ENCODE data around the gene TMEM94. TPM values are rescaled to one million over a fixed set of nuclear protein-coding genes. Genes with fewer than 3 reads are reported as not detected.

TMEM94 gene
- total RNA-seq, 1 donor from 2014 or later, result 86.4 TPM

DNA sequence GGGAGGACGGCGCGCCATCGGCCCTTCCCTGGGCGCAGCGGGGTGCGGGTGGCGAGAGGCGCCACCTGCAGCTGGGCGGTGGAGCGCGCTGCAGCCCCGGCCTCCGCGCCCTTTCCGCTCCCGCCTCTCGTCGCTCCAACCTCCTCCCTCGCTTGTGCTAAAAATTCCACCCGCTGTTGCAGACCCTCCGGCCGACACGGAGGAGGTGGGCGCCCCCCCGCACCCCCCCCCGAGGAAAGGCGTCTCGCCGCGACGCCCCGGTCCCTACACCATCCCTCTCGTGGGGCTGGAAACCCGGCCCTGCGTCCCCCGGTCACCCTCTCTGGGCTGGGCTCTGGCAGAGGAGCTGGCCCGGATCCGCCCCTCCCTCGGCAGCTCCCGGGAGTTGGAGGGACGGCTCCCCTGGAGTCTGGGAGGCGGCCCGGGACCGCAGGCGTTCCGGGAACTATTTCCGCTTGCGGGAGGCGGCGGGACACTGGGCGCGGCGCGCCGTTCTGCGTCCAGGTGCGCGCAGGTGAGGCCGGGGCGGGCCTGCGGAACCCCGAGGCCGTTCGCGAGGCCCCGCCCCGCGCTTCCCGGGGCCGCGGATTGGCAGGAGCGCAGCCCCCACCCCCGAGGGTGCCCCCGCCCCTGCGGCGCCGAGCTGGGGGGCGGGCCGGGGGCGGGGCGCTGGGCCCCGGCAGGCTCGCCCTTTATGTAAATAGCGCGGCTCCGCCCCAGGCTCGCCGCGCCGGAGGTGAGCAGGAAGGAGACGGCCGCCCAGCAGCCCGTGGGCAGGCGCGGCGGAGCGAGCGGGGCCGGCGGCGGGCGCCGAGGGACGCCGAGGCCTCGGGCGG, 68.8 kb downstream of the TMEM94 start, which contains the start of gene LLGL2:
Gene LLGL2, plus strand, starts transcription at position 728 of the 836 bp plus-strand sequence. CDS start 17,730 bp downstream, outside the sequence.
- H3K36me3 ChIP-seq (ENCODE audit: control insufficient read depth, insufficient read depth, low read length), result peaks cover 2% of the 10 kb centered on the region
- TF ChIP-seq, protein P1, sequence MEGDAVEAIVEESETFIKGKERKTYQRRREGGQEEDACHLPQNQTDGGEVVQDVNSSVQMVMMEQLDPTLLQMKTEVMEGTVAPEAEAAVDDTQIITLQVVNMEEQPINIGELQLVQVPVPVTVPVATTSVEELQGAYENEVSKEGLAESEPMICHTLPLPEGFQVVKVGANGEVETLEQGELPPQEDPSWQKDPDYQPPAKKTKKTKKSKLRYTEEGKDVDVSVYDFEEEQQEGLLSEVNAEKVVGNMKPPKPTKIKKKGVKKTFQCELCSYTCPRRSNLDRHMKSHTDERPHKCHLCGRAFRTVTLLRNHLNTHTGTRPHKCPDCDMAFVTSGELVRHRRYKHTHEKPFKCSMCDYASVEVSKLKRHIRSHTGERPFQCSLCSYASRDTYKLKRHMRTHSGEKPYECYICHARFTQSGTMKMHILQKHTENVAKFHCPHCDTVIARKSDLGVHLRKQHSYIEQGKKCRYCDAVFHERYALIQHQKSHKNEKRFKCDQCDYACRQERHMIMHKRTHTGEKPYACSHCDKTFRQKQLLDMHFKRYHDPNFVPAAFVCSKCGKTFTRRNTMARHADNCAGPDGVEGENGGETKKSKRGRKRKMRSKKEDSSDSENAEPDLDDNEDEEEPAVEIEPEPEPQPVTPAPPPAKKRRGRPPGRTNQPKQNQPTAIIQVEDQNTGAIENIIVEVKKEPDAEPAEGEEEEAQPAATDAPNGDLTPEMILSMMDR (IDR thresholded peaks at IDR 0.05; ENCODE audit: insufficient read depth, low read length, poor library complexity, severe bottlenecking), result peak; percentile 5
- peak within 1 kb of the TSS; percentile 63 for H3K4me3 ChIP-seq (ENCODE audit: low read depth, low read length)
- peak; percentile 37 for DNase-seq (ENCODE audit: low read depth)
- peaks cover 5% of the 10 kb centered on the region for H3K27me3 ChIP-seq (ENCODE audit: control insufficient read depth, insufficient read depth, low read length)

DNA sequence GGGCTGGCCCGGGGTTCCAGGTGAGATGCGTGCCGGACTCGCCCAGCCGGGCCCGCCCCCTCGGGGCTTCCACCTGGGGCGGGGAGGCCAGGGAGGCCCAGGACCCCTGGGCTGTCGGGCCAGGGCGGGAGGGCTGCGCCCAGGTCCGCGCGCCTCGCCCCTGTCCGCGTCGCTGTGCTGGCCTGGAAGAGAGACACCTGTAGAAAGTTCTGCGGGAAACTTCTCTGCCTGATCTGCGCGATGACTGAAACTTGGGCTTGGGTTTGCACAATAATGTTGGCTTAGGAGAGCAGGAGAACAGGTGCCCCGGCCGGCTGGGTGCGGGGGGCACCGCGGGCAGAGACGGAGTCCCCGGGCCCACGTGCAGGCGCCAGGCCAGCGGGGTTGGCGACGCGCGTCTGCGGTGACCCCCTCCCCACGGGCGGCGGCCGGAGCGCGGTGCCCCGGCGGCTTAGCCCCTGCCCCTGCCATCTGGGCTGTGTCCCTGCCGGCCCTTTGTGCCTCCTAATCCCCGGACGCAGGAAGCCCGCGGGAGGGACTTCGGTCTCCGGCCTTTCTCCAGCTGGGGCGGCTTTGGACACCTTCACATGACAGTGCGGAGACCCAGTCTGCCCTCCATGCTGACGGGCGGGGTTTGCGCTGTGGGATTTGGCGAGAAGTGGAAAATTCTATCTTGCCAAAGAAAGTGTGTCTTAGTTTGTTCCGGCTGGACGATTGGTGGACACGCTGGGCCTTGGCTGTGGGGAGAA, 69.5 kb downstream of the TMEM94 start:
- Histone ChIP-seq H3K36me3 (ENCODE audit: control insufficient read depth, insufficient read depth, low read length) (peaks cover 2% of the 10 kb centered on the region), H3K4me3 (ENCODE audit: low read depth, low read length) (peak overlapping the region; percentile 42), H3K27me3 (ENCODE audit: control insufficient read depth, insufficient read depth, low read length) (peaks cover 5% of the 10 kb centered on the region)
- TF ChIP-seq, protein P1 (IDR thresholded peaks at IDR 0.05; ENCODE audit: insufficient read depth, low read length, poor library complexity, severe bottlenecking), result no peak
- DNase-seq (ENCODE audit: low read depth), result no peak

GRCh38 chr17:75526555-75527270, 70.3 kb downstream of the TMEM94 start:
- TF ChIP-seq, protein P1 (IDR thresholded peaks at IDR 0.05; ENCODE audit: insufficient read depth, low read length, poor library complexity, severe bottlenecking), result no peak
- no peak for DNase-seq (ENCODE audit: low read depth)
- peaks cover 5% of the 10 kb centered on the region for H3K27me3 ChIP-seq (ENCODE audit: control insufficient read depth, insufficient read depth, low read length)
- H3K36me3 ChIP-seq (ENCODE audit: control insufficient read depth, insufficient read depth, low read length), result peaks cover 2% of the 10 kb centered on the region
- peak overlapping the region; percentile 42 for H3K4me3 ChIP-seq (ENCODE audit: low read depth, low read length)

GRCh38 chr17:75530837-75531720, 74.6 kb downstream of the TMEM94 start:
- Histone ChIP-seq H3K4me3 (ENCODE audit: low read depth, low read length) (no peak overlapping the region), H3K36me3 (ENCODE audit: control insufficient read depth, insufficient read depth, low read length) (peaks cover 2% of the 10 kb centered on the region), H3K27me3 (ENCODE audit: control insufficient read depth, insufficient read depth, low read length) (peaks cover 5% of the 10 kb centered on the region)
- TF ChIP-seq, protein P1 (IDR thresholded peaks at IDR 0.05; ENCODE audit: insufficient read depth, low read length, poor library complexity, severe bottlenecking), result no peak
- DNase-seq (ENCODE audit: low read depth), result no peak

- H3K4me3 ChIP-seq (ENCODE audit: low read depth, low read length), result no peak overlapping the region
These were observed 75.3 kb downstream of the TMEM94 start for GRCh38 chr17:75531721-75532072.

More at GRCh38 chr17:75531721-75532072, 75.3 kb downstream of the TMEM94 start:
- peaks cover under 1% of the 10 kb centered on the region for H3K27me3 ChIP-seq (ENCODE audit: control insufficient read depth, insufficient read depth, low read length)
- DNase-seq (ENCODE audit: low read depth), result no peak
- H3K36me3 ChIP-seq (ENCODE audit: control insufficient read depth, insufficient read depth, low read length), result peaks cover 2% of the 10 kb centered on the region
- TF ChIP-seq, protein P1 (IDR thresholded peaks at IDR 0.05; ENCODE audit: insufficient read depth, low read length, poor library complexity, severe bottlenecking), result no peak

All from kidney epithelial cell (primary cell).